ENCODE results near the gene RGS7BP.

DNA sequence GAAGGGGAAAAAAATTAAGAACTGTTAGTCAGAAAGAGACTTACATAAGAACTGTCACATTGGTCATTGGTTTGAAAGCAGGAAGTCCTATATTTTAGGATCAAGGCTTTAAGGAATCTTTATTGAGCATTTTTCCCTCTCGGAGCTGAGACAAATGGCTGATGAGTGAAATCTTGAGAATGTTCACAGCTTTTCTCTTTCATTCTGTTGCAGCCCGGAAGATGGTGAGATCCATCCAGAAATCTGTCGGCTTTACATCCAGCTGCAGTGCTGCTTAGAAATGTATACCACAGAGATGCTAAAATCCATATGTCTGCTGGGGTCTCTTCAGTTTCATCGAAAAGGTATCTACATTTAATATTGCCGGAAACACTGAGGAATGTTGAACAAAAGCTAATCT is 69.7 kb downstream of the RGS7BP start:
- TF ChIP-seq POLR2A (IDR thresholded peaks at IDR 0.05) (no peak), POLR2AphosphoS5 (IDR thresholded peaks at IDR 0.05) (no peak)
